ENCODE data around the gene ZNF865. TPM values are rescaled to one million over a fixed set of nuclear protein-coding genes. Genes with fewer than 3 reads are reported as not detected.
A peak's percentile ranks its signal among the peaks of the same experiment; 100 is the strongest.

Gene ZNF865
- total RNA-seq, 4 donors from 2014 or later: 8.1 to 17.8 (median 12.3) TPM

DNA sequence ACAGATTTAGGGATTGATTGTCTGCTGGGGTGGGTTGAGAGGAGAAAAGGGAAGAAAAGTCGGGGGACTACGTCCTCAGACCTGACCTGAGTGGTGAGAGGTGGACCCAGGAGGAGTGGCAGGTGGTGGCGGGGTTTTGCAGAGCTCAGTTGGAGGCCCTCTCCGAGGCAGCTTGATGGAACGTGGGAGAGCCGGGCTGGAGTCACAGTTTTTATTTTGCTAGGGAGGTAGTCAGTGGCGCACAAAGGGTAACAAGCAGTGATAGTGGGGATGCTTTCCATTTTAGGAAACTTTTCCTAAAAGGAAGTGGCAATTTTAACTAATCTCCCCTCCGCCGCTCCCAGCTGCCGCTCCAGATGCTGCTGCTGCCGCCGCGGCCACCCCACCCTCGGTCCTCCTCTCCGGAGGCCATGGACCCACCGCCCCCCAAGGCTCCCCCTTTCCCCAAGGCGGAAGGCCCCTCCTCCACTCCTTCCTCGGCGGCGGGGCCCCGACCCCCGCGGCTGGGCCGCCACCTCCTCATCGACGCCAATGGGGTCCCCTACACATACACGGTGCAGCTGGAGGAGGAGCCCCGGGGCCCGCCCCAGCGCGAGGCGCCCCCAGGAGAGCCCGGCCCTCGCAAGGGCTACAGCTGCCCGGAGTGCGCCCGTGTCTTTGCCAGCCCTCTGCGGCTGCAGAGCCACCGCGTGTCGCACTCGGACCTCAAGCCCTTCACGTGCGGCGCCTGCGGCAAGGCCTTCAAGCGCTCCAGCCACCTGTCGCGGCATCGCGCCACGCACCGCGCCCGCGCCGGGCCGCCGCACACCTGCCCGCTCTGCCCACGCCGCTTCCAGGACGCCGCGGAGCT lies 36.9 kb downstream of the ZNF865 start:
- H3K4me3 ChIP-seq (ENCODE audit: low read depth, poor library complexity, severe bottlenecking): no peak overlapping the region
- no peak for DNase-seq (ENCODE audit: low spot score in 2 of 2)
- intact Hi-C loops (cut with DNase I; ENCODE audit: low total_unique reads): loop anchor here (5.0 kb wide), 1 partner anchor 235 kb away; the partner anchor contains the start of gene UBE2S
- 1 to 2% methylated on average over 35 to 43 of the region's 65 CpGs for WGBS, 2 donors
- TF ChIP-seq POLR2A (IDR thresholded peaks at IDR 0.05): no peak
- TF ChIP-seq, protein P1, sequence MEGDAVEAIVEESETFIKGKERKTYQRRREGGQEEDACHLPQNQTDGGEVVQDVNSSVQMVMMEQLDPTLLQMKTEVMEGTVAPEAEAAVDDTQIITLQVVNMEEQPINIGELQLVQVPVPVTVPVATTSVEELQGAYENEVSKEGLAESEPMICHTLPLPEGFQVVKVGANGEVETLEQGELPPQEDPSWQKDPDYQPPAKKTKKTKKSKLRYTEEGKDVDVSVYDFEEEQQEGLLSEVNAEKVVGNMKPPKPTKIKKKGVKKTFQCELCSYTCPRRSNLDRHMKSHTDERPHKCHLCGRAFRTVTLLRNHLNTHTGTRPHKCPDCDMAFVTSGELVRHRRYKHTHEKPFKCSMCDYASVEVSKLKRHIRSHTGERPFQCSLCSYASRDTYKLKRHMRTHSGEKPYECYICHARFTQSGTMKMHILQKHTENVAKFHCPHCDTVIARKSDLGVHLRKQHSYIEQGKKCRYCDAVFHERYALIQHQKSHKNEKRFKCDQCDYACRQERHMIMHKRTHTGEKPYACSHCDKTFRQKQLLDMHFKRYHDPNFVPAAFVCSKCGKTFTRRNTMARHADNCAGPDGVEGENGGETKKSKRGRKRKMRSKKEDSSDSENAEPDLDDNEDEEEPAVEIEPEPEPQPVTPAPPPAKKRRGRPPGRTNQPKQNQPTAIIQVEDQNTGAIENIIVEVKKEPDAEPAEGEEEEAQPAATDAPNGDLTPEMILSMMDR (IDR thresholded peaks at IDR 0.05): no peak

DNA sequence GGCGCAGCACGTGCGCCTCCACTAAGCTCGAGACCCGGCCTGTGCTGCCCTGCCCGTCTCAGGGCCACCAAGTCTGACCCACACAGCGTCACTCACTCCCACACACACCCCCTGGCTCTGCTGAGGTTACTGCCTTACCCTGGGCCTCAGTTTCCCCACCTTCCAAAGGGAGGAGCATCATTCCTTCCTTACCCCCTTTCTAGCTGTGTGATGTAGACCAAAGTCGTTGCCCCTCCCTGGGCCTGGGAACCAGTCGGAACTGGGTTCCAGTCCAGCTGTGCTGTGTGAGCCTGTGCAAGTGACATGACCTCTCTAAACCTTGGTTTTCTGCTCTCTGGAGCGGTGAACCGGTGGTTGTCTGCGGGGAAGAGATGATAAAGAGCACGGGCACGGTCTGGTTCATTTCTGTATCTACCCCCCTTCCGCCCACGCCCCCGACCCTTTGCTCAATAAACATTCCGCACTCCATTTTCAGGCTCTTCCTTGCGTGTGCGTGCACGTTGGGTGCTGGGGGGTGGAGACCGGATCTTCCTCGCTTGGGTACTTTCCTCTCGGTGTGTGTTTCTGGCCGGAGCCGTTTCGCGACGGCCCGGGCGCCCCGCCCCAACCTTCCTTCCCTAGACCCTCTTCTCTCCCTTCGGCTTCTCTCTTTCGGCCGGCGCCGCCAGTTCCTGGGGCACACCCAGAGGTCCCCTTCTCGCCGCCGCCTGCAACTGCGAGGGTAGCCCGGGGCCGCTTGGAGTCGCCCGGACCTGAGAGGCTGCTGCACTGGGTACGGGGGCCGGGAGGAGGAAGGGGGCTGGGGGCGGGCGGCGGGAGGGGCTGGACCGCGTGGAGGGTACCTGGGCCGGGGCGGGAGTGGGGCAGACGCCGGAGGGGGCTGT lies 37.8 kb downstream of the ZNF865 start, which contains the start of gene ZNF581:
Gene ZNF581 (plus strand): TSS at position 647 of the 884 bp plus-strand sequence. CDS start 923 bp downstream, outside the sequence.
- no peak for TF ChIP-seq POLR2A (IDR thresholded peaks at IDR 0.05)
- TF ChIP-seq, protein P1 (IDR thresholded peaks at IDR 0.05): no peak
- peak within 1 kb of the TSS; percentile 49 for H3K4me3 ChIP-seq (ENCODE audit: low read depth, poor library complexity, severe bottlenecking)
- 2 to 3% methylated on average over 46 to 56 of the region's 56 CpGs for WGBS, 2 donors
- peak; percentile 70 to 95 for DNase-seq (ENCODE audit: low spot score in 2 of 2)
- intact Hi-C loops (cut with DNase I; ENCODE audit: low total_unique reads): loop anchor here (5.0 kb wide), 1 partner anchor 236 kb away; the partner anchor contains the start of gene UBE2S

DNA sequence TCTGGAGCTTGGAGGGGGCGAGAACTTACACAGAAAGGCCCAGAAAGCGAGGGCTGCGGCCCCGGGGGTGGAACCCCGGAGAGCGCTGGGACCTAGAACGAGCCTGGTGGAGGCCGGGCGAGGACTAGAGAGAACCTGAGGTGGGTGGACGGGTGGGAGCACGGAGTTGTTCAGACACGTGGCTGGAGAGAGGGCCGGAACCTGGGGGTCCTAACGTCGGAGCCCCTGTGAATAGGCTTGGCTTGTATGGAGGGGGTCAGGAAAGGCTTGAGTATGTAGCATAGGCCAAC lies 38.4 kb downstream of the ZNF865 start:
- TF ChIP-seq POLR2A (IDR thresholded peaks at IDR 0.05): no peak
- TF ChIP-seq, protein P1 (IDR thresholded peaks at IDR 0.05): no peak
- intact Hi-C loops (cut with DNase I; ENCODE audit: low total_unique reads): loop anchor here (5.0 kb wide), 1 partner anchor 237 kb away; the partner anchor contains the start of gene UBE2S
- no peak for DNase-seq (ENCODE audit: low spot score in 2 of 2)
- H3K4me3 ChIP-seq (ENCODE audit: low read depth, poor library complexity, severe bottlenecking): peak overlapping the region; percentile 49
- WGBS, 2 donors: 0 to 1% methylated on average over 15 of the region's 15 CpGs

DNA sequence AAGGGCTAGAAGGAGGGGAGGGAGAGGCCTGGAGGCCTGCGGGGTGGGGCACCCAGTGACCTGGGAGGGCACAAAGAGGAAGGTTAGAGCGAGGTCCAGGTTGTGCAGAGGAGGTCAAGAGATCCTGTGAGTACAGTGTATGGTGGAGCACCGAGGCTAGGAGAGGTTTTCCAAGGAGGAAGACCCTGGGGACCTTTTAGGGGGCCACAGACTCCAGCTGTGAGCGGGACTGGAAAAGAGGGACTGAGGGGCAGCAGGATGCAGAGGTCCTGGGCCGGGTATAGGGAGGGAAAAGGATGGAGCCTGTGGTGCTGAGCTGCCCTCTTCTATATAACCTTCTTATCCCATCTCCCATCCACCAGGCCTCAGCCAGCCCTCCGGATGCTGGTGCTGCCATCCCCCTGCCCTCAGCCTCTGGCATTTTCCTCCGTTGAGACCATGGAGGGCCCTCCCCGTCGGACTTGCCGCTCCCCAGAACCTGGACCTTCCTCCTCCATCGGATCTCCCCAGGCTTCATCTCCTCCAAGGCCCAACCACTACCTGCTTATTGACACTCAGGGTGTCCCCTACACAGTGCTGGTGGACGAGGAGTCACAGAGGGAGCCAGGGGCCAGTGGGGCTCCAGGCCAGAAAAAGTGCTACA lies 38.9 kb downstream of the ZNF865 start:
- no peak for TF ChIP-seq POLR2A (IDR thresholded peaks at IDR 0.05)
- TF ChIP-seq, protein P1 (IDR thresholded peaks at IDR 0.05): no peak
- 40 to 45% methylated on average over 12 of the region's 12 CpGs for WGBS, 2 donors
- intact Hi-C loops (cut with DNase I; ENCODE audit: low total_unique reads): loop anchor here (5.0 kb wide), 1 partner anchor 237 kb away; the partner anchor contains the start of gene UBE2S
- no peak for DNase-seq (ENCODE audit: low spot score in 2 of 2)
- H3K4me3 ChIP-seq (ENCODE audit: low read depth, poor library complexity, severe bottlenecking): no peak overlapping the region

DNA sequence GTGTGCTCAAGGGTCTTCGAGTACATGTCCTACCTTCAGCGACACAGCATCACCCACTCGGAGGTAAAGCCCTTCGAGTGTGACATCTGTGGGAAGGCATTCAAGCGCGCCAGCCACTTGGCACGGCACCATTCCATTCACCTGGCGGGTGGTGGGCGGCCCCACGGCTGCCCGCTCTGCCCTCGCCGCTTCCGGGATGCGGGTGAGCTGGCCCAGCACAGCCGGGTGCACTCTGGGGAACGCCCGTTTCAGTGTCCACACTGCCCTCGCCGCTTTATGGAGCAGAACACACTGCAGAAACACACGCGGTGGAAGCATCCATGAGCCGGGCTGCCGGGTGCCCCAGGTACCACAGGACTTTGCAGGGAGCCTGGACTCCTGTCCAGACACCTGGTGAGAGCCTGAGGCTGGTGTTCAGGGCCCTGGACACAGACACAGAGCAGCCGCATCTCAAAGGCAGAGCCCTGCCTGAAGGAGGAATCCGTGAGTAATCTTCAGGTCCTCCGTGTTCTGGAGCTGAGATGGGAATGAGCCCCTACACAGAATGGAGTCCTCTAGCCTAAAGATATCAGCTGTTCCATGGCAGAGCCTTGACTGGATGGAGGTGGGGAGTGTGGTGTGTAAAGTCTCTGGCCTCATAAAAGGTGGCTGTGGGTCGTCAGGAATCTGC lies 39.5 kb downstream of the ZNF865 start:
- no peak for DNase-seq (ENCODE audit: low spot score in 2 of 2)
- WGBS, 2 donors: 82 to 86% methylated on average over 28 of the region's 28 CpGs
- no peak overlapping the region for H3K4me3 ChIP-seq (ENCODE audit: low read depth, poor library complexity, severe bottlenecking)

More for the DNA sequence above, 39.5 kb downstream of the ZNF865 start:
- intact Hi-C loops (cut with DNase I; ENCODE audit: low total_unique reads): loop anchor here (5.0 kb wide), 1 partner anchor 238 kb away; the partner anchor contains the start of gene UBE2S
- TF ChIP-seq POLR2A (IDR thresholded peaks at IDR 0.05): no peak
- TF ChIP-seq, protein P1 (IDR thresholded peaks at IDR 0.05): no peak

Data from lower leg skin (tissue), 4 donors.